ENCODE measurements around the gene UBXN11. TPM values are rescaled to one million over a fixed set of nuclear protein-coding genes. Genes with fewer than 3 reads are reported as not detected.

Gene UBXN11
- total RNA-seq, 2 experiments from 2014 or later, result 34.4 to 40.9 TPM

GRCh38 chr1:26277719-26278118, 28.7 kb downstream of the UBXN11 start:
- Mint-ChIP-seq H3K9me3 (ENCODE audit: insufficient read depth) (no peaks in the 10 kb centered on the region), H3K27ac (peak overlapping the region; percentile 91), H3K4me1 (ENCODE audit: low read depth) (peaks cover 72% of the 10 kb centered on the region), H3K36me3 (ENCODE audit: low read depth) (peaks cover 75% of the 10 kb centered on the region), H3K27me3 (ENCODE audit: low read depth) (no peaks in the 10 kb centered on the region), H3K4me3 (no peak overlapping the region)
- ChIA-PET CTCF (interaction anchor here (0.7 to 9.1 kb wide), 13 partner anchors 7 to 154 kb away, joined by 3 to 206 read pairs (median 29); partner anchors contain the start of genes CD52 and CEP85), POLR2A (interaction anchor here (2.4 to 19.5 kb wide), 3 partner anchors 8 to 40 kb away, joined by 12 to 409 read pairs (median 14); partner anchors contain the start of gene CD52)
- DNase-seq (no peak), ATAC-seq (no peak)

DNA sequence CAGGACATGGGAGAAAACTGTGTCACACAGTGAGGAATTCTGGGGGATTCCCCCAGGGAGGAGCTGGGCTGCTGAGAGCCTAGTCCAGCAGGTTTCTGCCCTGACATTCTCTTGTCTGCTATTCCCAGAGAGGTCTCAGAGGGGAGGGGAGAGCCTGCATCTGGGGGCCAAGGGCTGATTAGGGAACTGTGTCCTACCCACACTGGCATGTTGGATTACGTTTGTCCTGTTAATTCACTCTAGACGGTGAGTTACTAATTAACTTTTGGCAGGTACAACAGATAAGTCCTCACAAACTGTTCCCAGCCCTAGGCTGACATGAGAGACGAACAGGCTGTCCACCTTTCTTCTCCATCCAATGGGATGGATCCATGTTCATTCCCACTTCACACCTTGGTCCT, 29.2 kb downstream of the UBXN11 start:
- Mint-ChIP-seq H3K36me3 (ENCODE audit: low read depth) (peaks cover 73% of the 10 kb centered on the region), H3K4me1 (ENCODE audit: low read depth) (peaks cover 68% of the 10 kb centered on the region), H3K27ac (peak overlapping the region; percentile 91), H3K27me3 (ENCODE audit: low read depth) (no peaks in the 10 kb centered on the region), H3K9me3 (ENCODE audit: insufficient read depth) (no peaks in the 10 kb centered on the region), H3K4me3 (peak overlapping the region; percentile 26)
- no peak for DNase-seq
- no peak for ATAC-seq
- ChIA-PET CTCF (interaction anchor here (0.7 to 9.1 kb wide), 15 partner anchors 8 to 154 kb away, joined by 3 to 206 read pairs (median 6); partner anchors contain the start of genes CD52 and CEP85), POLR2A (interaction anchor here (2.4 to 19.5 kb wide), 3 partner anchors 8 to 41 kb away, joined by 12 to 409 read pairs (median 14); partner anchors contain the start of gene CD52)

GRCh38 chr1:26276432-26276838, 30.0 kb downstream of the UBXN11 start:
- peaks cover 59% of the 10 kb centered on the region for H3K4me1 Mint-ChIP-seq (ENCODE audit: low read depth)
- H3K36me3 Mint-ChIP-seq (ENCODE audit: low read depth), result peaks cover 70% of the 10 kb centered on the region

GRCh38 chr1:26275580-26276431, 30.6 kb downstream of the UBXN11 start:
- Mint-ChIP-seq H3K4me1 (ENCODE audit: low read depth) (peaks cover 54% of the 10 kb centered on the region), H3K27me3 (ENCODE audit: low read depth) (no peaks in the 10 kb centered on the region), H3K27ac (peak overlapping the region; percentile 91), H3K4me3 (peak overlapping the region; percentile 26), H3K36me3 (ENCODE audit: low read depth) (peaks cover 67% of the 10 kb centered on the region), H3K9me3 (ENCODE audit: insufficient read depth) (no peaks in the 10 kb centered on the region)
- peak; percentile 66 for ATAC-seq
- ChIA-PET POLR2A (interaction anchor here (0.7 to 19.5 kb wide), 7 partner anchors 10 to 173 kb away, joined by 3 to 409 read pairs (median 6); partner anchors contain the start of gene CD52), CTCF (interaction anchor here (0.5 to 9.1 kb wide), 39 partner anchors 9 to 536 kb away, joined by 3 to 206 read pairs (median 5); partner anchors contain the start of genes CD52, CEP85, DHDDS and HMGN2)
- DNase-seq, result peak; percentile 83

More at GRCh38 chr1:26276432-26276838, 30.0 kb downstream of the UBXN11 start:
- ChIA-PET CTCF (interaction anchor here (0.7 to 9.1 kb wide), 32 partner anchors 9 to 233 kb away, joined by 3 to 206 read pairs (median 6); partner anchors contain the start of genes CD52, CEP85, DHDDS and HMGN2), POLR2A (interaction anchor here (0.7 to 19.5 kb wide), 6 partner anchors 9 to 173 kb away, joined by 3 to 409 read pairs (median 9); partner anchors contain the start of gene CD52)
- H3K9me3 Mint-ChIP-seq (ENCODE audit: insufficient read depth), result no peaks in the 10 kb centered on the region
- peak overlapping the region; percentile 91 for H3K27ac Mint-ChIP-seq
- no peaks in the 10 kb centered on the region for H3K27me3 Mint-ChIP-seq (ENCODE audit: low read depth)
- H3K4me3 Mint-ChIP-seq, result peak overlapping the region; percentile 26
- ATAC-seq (no peak), DNase-seq (no peak)

- no peak overlapping the region for H3K4me3 Mint-ChIP-seq
- POLR2A ChIA-PET, result interaction anchor here (1.0 to 19.5 kb wide), 5 partner anchors 10 to 116 kb away, joined by 4 to 409 read pairs (median 12); partner anchors contain the start of gene CD52
- H3K27me3 Mint-ChIP-seq (ENCODE audit: low read depth), result no peaks in the 10 kb centered on the region
- no peaks in the 10 kb centered on the region for H3K9me3 Mint-ChIP-seq (ENCODE audit: insufficient read depth)
- H3K4me1 Mint-ChIP-seq (ENCODE audit: low read depth), result peaks cover 54% of the 10 kb centered on the region
- peaks cover 68% of the 10 kb centered on the region for H3K36me3 Mint-ChIP-seq (ENCODE audit: low read depth)
- ATAC-seq (no peak), DNase-seq (no peak)
- H3K27ac Mint-ChIP-seq, result peak overlapping the region; percentile 7
- CTCF ChIA-PET, result interaction anchor here (0.8 to 9.1 kb wide), 23 partner anchors 9 to 262 kb away, joined by 3 to 206 read pairs (median 10); partner anchors contain the start of genes CD52, CEP85, UBXN11 and ZNF593
Observed at GRCh38 chr1:26274801-26275425, 31.5 kb downstream of the UBXN11 start.

- ATAC-seq, result no peak
- H3K36me3 Mint-ChIP-seq (ENCODE audit: low read depth), result peaks cover 71% of the 10 kb centered on the region
- peaks cover 12% of the 10 kb centered on the region for H3K9me3 Mint-ChIP-seq (ENCODE audit: insufficient read depth)
- ChIA-PET POLR2A (no interaction called here), CTCF (interaction anchor here (1.1 kb wide), 1 partner anchor 34 kb away, joined by 3 read pairs; no protein-coding TSS in a partner anchor)
- DNase-seq, result no peak
- peak overlapping the region; percentile 45 for H3K27ac Mint-ChIP-seq
- no peak overlapping the region for H3K4me3 Mint-ChIP-seq
- no peaks in the 10 kb centered on the region for H3K27me3 Mint-ChIP-seq (ENCODE audit: low read depth)
- H3K4me1 Mint-ChIP-seq (ENCODE audit: low read depth), result peaks cover 1% of the 10 kb centered on the region
Observed at GRCh38 chr1:26269198-26269550, 37.3 kb downstream of the UBXN11 start.

- H3K36me3 Mint-ChIP-seq (ENCODE audit: low read depth), result peaks cover 75% of the 10 kb centered on the region
- no peak overlapping the region for H3K27ac Mint-ChIP-seq
- CTCF ChIA-PET, result interaction anchor here (1.1 to 1.9 kb wide), 2 partner anchors 33 to 123 kb away, joined by 3 to 4 read pairs; no protein-coding TSS in a partner anchor
- no peak for ATAC-seq
- POLR2A ChIA-PET, result no interaction called here
- peaks cover 12% of the 10 kb centered on the region for H3K9me3 Mint-ChIP-seq (ENCODE audit: insufficient read depth)
- H3K4me3 Mint-ChIP-seq, result no peak overlapping the region
- DNase-seq, result no peak
- no peaks in the 10 kb centered on the region for H3K4me1 Mint-ChIP-seq (ENCODE audit: low read depth)
- no peaks in the 10 kb centered on the region for H3K27me3 Mint-ChIP-seq (ENCODE audit: low read depth)
Observed at GRCh38 chr1:26268290-26269197, 37.9 kb downstream of the UBXN11 start.

- POLR2A ChIA-PET, result no interaction called here
- ATAC-seq (no peak), DNase-seq (no peak)
- Mint-ChIP-seq H3K27me3 (ENCODE audit: low read depth) (no peaks in the 10 kb centered on the region), H3K4me3 (no peak overlapping the region), H3K9me3 (ENCODE audit: insufficient read depth) (peaks cover 12% of the 10 kb centered on the region), H3K27ac (no peak overlapping the region), H3K4me1 (ENCODE audit: low read depth) (no peaks in the 10 kb centered on the region), H3K36me3 (ENCODE audit: low read depth) (peaks cover 79% of the 10 kb centered on the region)
- CTCF ChIA-PET, result interaction anchor here (1.8 to 3.0 kb wide), 2 partner anchors 10 to 32 kb away, joined by 6 to 11 read pairs; no protein-coding TSS in a partner anchor
Observed at GRCh38 chr1:26265405-26265804, 41.0 kb downstream of the UBXN11 start.

- no peak for ATAC-seq
- peaks cover 78% of the 10 kb centered on the region for H3K36me3 Mint-ChIP-seq (ENCODE audit: low read depth)
- H3K4me3 Mint-ChIP-seq, result no peak overlapping the region
- H3K4me1 Mint-ChIP-seq (ENCODE audit: low read depth), result peaks cover 3% of the 10 kb centered on the region
- DNase-seq, result no peak
- ChIA-PET CTCF (interaction anchor here (0.6 to 1.7 kb wide), 5 partner anchors 13 to 154 kb away, joined by 3 to 9 read pairs (median 3); partner anchors contain the start of gene CEP85), POLR2A (interaction anchor here (0.6 kb wide), 1 partner anchor 193 kb away, joined by 3 read pairs; no protein-coding TSS in a partner anchor)
- peaks cover 2% of the 10 kb centered on the region for H3K9me3 Mint-ChIP-seq (ENCODE audit: insufficient read depth)
- H3K27ac Mint-ChIP-seq, result peak overlapping the region; percentile 44
- H3K27me3 Mint-ChIP-seq (ENCODE audit: low read depth), result no peaks in the 10 kb centered on the region
Observed at GRCh38 chr1:26263212-26263611, 43.2 kb downstream of the UBXN11 start.

- DNase-seq (no peak), ATAC-seq (no peak)
- peaks cover 75% of the 10 kb centered on the region for H3K36me3 Mint-ChIP-seq (ENCODE audit: low read depth)
- H3K27me3 Mint-ChIP-seq (ENCODE audit: low read depth), result no peaks in the 10 kb centered on the region
- H3K27ac Mint-ChIP-seq, result no peak overlapping the region
- CTCF ChIA-PET, result interaction anchor here (0.7 to 1.5 kb wide), 3 partner anchors 11 to 26 kb away, joined by 3 to 4 read pairs (median 3); partner anchors contain the start of gene CEP85
- H3K4me3 Mint-ChIP-seq, result no peak overlapping the region
- H3K4me1 Mint-ChIP-seq (ENCODE audit: low read depth), result peaks cover 3% of the 10 kb centered on the region
- no peaks in the 10 kb centered on the region for H3K9me3 Mint-ChIP-seq (ENCODE audit: insufficient read depth)
- POLR2A ChIA-PET, result no interaction called here
Observed at GRCh38 chr1:26259578-26259977, 46.9 kb downstream of the UBXN11 start.

All from activated CD8-positive, alpha-beta T cell treated with anti-CD3 and anti-CD28 coated beads, Interleukin-2, amount 10 ng/mL, durations not matched to agents 7 days and 5 days (primary cell).